Right ventricle myocardium superior (tissue), 1 donor: ENCODE data around the gene GEN1. TPM values are rescaled to one million over a fixed set of nuclear protein-coding genes. Genes with fewer than 3 reads are reported as not detected.

Experiments used
- ATAC-seq: fragments of 200-7000 bp; cut with Tn5 transposase; one replicate; pipeline ENCODE4 v1.9.1; 2020; ENCODE audit warnings: mild to moderate bottlenecking; ENCODE audit not compliant: poor library complexity
- DNase-seq: peaks from one replicate; pipeline ENCODE4 v3.0.0-alpha.2; 2020
- intact Hi-C: fragments of 100-400 bp; cut with DNase I; formaldehyde crosslinking; loops from one replicate; pipeline ENCODE4 v1.11.2; 2022
- long read RNA-seq: library from polyadenylated mRNA; unstranded; transcript quantifications from one replicate; pipeline ENCODE4 v2.0.0, GENCODE V29; 2021
- total RNA-seq: library from RNA; stranded (reverse); fragmentation: NEBNext Ultra II Directional; extraction: Animal tissue kit (Norgen Biotek cat#: 25700); gene quantifications from one replicate; pipeline ENCODE4 v1.2.1, GENCODE V29; 2021
- donor health status: DM: no; HTN: yes; CAD: no; lungs with severe emphysema.

Gene GEN1, protein sequence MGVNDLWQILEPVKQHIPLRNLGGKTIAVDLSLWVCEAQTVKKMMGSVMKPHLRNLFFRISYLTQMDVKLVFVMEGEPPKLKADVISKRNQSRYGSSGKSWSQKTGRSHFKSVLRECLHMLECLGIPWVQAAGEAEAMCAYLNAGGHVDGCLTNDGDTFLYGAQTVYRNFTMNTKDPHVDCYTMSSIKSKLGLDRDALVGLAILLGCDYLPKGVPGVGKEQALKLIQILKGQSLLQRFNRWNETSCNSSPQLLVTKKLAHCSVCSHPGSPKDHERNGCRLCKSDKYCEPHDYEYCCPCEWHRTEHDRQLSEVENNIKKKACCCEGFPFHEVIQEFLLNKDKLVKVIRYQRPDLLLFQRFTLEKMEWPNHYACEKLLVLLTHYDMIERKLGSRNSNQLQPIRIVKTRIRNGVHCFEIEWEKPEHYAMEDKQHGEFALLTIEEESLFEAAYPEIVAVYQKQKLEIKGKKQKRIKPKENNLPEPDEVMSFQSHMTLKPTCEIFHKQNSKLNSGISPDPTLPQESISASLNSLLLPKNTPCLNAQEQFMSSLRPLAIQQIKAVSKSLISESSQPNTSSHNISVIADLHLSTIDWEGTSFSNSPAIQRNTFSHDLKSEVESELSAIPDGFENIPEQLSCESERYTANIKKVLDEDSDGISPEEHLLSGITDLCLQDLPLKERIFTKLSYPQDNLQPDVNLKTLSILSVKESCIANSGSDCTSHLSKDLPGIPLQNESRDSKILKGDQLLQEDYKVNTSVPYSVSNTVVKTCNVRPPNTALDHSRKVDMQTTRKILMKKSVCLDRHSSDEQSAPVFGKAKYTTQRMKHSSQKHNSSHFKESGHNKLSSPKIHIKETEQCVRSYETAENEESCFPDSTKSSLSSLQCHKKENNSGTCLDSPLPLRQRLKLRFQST
- 4.5 TPM for total RNA-seq
- long read RNA-seq, full-length matches to known transcripts = 4 of 6 reads
- long read RNA-seq, partial matches to known transcripts = 0 of 6 reads
- long read RNA-seq, other reads (novel, unspliced or antisense) = 2 of 6 reads

GRCh38 chr2:17753803-17754663 is at the start of gene GEN1, which contains the start of gene SMC6:
Gene GEN1, plus strand, starts transcription at chr2:17754138. Its CDS starts 5,806 bp downstream, at chr2:17759944.
Gene SMC6, minus strand, starts transcription at chr2:17753810. Its CDS starts 7,864 bp downstream, at chr2:17745946.
- DNase-seq (peak; percentile 94), ATAC-seq (peak; percentile 99)
- intact Hi-C loops = loop anchor here (2.0 kb wide), 1 partner anchor 73 kb away; no protein-coding TSS in a partner anchor

DNA sequence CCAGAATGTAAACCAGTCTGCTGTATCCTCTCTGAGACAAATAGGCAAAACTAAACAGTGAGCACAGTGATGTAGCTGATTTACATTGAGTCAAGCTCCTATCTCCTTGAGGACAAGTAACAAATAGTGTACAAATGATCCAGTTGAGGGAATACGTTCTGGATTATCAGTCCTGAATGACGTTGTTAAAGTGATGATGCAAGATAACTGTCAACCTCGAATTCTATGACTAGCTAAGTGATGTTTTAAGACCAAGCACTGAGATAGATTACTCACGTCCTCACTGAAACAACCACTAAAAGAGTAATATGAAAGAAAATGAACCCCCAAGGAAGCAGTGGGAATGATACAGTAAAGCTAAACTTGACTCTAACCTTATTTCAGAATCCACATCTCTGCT is 47.1 kb upstream of the GEN1 start:
- DNase-seq = no peak
- no peak for ATAC-seq
- intact Hi-C loops = no loop called here

DNA sequence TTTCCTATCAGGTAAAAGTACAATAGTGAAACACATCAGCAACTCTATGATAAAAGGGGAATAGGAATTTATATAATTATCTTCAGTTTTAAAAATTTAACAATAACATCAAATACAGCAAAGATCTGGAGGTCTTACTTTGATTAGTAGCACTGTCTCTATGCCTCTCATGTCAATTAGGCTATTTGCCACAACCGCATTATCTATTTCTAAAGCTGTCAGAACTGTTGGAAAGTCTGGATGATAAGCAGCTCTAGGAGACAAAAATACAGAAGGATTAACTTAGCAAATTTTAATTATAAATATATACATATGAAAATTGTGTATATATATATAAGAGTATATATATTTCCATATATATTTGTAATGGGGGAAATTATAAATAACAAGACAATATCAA is 45.4 kb upstream of the GEN1 start:
- no peak for ATAC-seq
- DNase-seq = no peak
- intact Hi-C loops = no loop called here

GRCh38 chr2:17709897-17710296 is 44.0 kb upstream of the GEN1 start:
- no peak for DNase-seq
- ATAC-seq = peak; percentile 66
- intact Hi-C loops = no loop called here

DNA sequence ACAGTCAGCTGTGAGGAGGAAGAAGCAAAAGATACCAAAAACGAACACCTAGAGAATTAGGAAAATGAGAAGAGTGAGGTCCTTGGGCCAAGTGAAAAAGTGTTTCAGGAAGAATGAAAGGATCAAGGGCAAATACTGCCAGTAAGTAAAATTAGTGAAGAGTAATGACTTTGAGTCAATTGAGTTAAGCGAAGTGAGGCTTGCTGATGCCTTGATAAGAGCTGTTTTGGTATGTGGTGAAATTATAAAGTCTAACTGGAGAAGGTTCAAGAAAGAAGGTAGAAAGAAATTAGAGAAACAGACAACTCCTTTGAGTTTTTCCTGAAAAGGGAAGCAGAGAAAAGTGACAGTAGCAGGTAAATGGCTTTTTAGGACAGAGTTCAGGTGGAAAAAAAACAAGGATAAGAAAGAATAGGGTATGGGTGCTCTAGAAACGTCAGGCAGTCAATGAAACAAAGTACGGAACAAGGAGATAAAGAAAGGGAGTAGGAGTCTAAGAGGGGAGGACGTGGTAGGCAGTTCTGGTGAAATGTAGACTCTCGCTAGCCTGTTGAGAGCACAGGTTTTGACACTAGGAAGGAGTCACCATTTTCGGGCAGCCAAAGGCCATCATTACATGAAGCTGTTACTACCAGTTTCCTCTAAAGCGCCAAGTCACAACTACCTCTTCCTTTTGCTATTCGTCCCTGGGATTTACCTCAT is 43.2 kb upstream of the GEN1 start:
- intact Hi-C loops = no loop called here
- ATAC-seq (no peak), DNase-seq (no peak)

DNA sequence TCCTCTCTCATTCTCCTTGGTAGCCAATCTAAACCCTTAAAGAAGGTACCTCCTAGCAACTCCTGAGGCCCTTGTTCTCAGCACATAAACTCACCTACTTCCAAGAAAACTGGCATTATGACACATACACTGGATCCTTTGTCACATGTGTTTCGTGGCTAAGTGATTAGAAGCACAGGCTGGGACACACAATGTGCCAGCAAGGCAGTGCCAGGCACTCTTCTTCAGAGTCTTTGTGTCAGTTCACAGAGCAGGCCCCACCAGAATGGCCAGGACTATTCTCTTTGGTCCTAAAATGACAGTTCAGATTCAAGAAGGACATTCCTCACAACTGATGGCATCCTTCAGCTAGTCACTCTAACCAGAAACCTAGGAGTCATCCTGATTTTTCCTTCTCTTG is 40.6 kb upstream of the GEN1 start:
- ATAC-seq (peak; percentile 42), DNase-seq (no peak)
- intact Hi-C loops = no loop called here

GRCh38 chr2:17717666-17718065 is 36.3 kb upstream of the GEN1 start:
- intact Hi-C loops = no loop called here
- ATAC-seq = no peak
- no peak for DNase-seq

GRCh38 chr2:17718689-17719088 is 35.2 kb upstream of the GEN1 start:
- intact Hi-C loops = no loop called here
- ATAC-seq = no peak
- DNase-seq = no peak

GRCh38 chr2:17719562-17720371 is 34.2 kb upstream of the GEN1 start:
- DNase-seq (no peak), ATAC-seq (peak; percentile 59)
- intact Hi-C loops = no loop called here

DNA sequence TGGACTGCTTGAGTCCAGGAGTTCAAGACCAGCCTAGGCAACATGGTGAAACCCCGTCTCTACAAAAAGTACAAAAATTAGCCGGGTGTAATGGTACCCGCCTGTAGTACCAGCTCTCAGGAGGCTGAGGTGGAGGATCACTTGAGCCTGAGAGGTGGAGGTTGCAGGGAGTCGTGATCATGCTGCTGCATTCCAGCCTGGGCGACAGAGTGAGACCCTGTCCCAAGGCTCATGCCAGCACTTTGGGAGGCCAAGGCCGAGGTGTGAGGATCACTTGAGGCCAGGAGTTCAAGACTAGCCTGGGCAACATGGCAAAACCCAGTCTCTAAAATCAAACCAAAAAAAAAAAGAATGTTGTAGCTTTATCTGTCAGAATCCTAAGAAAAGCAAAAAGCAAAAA is 25.7 kb upstream of the GEN1 start:
- intact Hi-C loops = no loop called here
- ATAC-seq (no peak), DNase-seq (no peak)

DNA sequence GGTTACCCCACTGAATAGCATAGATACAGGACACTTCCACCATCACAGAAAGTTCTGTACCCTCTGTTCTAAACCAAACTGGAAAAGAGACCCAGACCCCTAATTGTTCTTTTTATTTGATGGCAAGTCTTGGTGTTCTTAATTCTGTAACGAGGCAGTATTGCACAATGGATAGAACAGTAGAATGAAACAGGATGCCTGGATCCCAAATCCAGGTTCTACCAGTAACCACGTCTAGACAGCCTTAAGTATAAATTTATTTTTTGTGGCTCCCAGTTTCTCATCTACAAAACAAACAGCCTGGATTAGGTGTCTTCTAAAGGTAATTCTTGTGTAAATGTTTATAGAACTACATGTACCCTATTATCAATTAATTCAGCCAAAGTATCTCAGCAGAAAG is 24.1 kb upstream of the GEN1 start:
- intact Hi-C loops = no loop called here
- no peak for DNase-seq
- no peak for ATAC-seq

DNA sequence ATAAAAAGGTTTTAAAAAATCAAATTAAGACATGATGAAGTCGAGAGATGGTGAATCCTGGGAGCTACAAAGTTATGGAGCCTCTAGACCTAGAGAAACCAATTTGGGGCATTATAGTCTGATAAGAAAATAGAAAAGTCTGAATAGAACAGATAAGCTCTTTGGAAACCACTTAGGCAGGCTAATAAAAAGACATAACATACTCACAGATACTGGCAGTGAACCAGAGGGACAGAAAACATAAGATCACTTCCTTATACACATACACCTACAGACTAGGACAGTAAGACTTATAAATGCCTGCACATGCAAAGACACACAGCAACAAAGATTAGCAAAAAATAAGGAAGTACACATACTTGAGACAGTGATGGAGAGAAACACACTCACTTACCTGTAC is 20.3 kb upstream of the GEN1 start:
- intact Hi-C loops = no loop called here
- no peak for DNase-seq
- ATAC-seq = no peak

DNA sequence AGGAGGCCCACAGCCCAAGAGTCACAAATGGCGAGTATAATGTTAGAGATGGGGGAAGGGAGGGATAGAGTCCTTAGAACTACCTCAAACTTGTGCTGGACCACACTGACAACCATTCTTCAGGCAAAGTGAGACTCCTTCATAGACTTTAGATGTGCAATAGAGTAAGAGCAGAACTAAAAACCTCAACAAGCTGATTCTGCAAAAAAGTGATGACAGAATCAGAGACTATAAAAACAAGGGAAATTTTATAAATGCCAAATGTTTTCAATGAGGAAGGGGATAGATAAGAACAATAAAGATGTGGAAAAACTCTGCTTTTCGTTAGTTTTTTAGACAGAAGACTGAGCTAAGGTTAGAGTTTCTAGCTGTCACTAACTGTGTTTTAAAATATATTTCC is 18.1 kb upstream of the GEN1 start:
- DNase-seq = no peak
- no peak for ATAC-seq
- intact Hi-C loops = no loop called here

DNA sequence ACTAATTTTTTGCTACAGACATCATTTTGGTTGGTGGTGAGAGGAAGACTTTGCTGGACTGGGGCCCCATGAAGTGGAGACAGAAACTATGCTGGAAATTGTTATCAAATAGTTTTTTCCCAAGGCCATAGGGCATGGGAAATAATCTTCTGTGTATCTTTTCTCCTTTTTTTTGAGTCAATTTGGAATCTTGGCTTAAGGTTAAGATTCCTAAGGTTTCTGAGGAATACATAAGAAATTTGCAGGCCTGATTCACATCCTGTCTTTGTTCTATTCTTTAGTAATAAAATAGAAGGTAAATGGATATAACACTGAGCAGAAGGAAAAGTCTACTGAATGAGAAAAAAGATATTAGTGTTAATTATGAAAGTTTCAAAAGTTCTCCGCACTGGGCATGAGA is 16.9 kb upstream of the GEN1 start:
- no peak for ATAC-seq
- DNase-seq = no peak
- intact Hi-C loops = no loop called here

- ATAC-seq = peak; percentile 85
- DNase-seq = no peak
- intact Hi-C loops = no loop called here
These were observed 13.7 kb upstream of the GEN1 start for GRCh38 chr2:17740203-17740602.

DNA sequence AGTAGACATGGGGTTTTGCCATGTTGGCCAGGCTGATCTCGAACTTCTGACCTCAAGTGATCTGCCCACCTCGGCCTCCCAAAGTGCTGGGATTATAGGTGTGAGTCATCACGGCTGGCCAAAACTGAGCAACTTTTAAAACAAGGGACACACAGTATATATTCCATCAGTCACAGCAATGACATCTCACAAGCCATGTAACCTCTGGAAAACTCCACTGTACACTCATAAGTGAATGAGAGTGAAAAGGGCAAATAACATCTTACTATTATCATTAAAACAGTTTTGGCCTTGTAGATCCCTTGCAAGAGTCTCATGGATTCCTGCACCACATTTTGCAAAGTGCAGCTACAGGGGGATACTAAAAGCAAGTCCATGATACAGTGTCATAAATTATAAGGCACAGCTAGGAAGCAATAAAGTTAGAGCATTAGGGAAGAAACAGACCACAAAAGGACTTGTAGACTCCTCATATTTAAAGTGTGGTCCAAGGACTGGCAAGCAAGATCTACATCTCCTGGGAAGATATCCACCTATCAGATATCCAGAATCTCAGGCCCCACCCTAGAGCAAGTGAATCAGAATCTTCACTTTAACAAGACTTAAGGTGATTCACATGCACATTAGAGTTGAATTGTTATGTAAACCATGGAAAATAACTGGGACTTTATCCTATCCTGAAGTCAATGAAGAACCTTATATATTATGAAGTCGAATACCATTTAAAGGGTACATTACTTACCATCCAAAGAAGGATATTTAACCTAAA is 6.1 kb upstream of the GEN1 start:
- DNase-seq = no peak
- no peak for ATAC-seq
- intact Hi-C loops = no loop called here

- intact Hi-C loops = no loop called here
- no peak for DNase-seq
- ATAC-seq = no peak
These were observed 5.2 kb upstream of the GEN1 start for GRCh38 chr2:17748745-17749144.
